Lower leg skin (tissue), 3 donors: ENCODE data around the gene PP2D1.

Experiments
- POLR2A ChIP-seq, 2 donors: fragments of 450-650 bp; IDR thresholded peaks; one replicate each; pipeline ENCODE4 v1.6.1; 2016 to 2017; ENCODE audit warnings: antibody characterized with exemption in 2 of 2, mild to moderate bottlenecking in 1 of 2, moderate library complexity in 1 of 2
- TF ChIP-seq, protein P1 (sequence below), 3 donors: fragments of 450-650 bp; IDR thresholded peaks; one replicate each; pipeline ENCODE4 v1.5.1; 2016; ENCODE audit warnings: antibody characterized with exemption in 3 of 3, mild to moderate bottlenecking in 3 of 3, moderate library complexity in 2 of 3

DNA sequence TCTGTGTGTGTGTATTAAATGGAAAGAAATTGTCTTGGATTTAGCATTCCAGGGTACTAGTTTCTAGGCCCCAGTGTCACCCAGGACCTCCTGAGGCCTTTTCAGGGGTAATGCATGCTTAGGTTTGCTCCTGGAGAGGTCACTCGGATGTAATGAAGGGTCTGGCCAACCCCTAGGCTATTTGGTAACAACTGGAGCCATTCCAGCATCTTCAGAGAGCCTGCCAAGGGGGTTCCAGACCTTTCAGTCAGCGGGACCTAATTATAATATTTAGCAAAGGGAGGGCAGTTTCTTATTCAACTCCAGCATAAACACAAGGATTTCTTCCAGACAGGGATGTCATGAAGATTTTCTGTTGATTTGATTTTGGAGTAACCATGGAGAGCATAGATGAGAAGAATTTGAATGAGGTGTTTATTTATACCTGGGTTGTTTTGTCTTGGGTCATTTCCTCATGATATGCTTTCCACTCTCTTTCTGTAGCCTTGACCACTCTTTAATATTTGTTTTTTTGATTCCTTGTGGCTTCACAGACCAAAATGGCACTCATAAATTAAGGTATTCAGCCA is 45.6 kb upstream of the PP2D1 start:
- TF ChIP-seq, protein P1, sequence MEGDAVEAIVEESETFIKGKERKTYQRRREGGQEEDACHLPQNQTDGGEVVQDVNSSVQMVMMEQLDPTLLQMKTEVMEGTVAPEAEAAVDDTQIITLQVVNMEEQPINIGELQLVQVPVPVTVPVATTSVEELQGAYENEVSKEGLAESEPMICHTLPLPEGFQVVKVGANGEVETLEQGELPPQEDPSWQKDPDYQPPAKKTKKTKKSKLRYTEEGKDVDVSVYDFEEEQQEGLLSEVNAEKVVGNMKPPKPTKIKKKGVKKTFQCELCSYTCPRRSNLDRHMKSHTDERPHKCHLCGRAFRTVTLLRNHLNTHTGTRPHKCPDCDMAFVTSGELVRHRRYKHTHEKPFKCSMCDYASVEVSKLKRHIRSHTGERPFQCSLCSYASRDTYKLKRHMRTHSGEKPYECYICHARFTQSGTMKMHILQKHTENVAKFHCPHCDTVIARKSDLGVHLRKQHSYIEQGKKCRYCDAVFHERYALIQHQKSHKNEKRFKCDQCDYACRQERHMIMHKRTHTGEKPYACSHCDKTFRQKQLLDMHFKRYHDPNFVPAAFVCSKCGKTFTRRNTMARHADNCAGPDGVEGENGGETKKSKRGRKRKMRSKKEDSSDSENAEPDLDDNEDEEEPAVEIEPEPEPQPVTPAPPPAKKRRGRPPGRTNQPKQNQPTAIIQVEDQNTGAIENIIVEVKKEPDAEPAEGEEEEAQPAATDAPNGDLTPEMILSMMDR (IDR thresholded peaks at IDR 0.05) = no peak
- TF ChIP-seq POLR2A (IDR thresholded peaks at IDR 0.05) = no peak
